Omental fat pad (tissue), 4 donors: Measurements from ENCODE around the gene USP7. TPM values are rescaled to one million over a fixed set of nuclear protein-coding genes. Genes with fewer than 3 reads are reported as not detected.

ENCODE experiments used
- ATAC-seq: fragments of 150-250 bp; one replicate; pipeline ENCODE4 v1.9.1; 2016; ENCODE audit warnings: mild to moderate bottlenecking, moderate library complexity; ENCODE audit not compliant: low FRiP score
- DNase-seq: peaks from one replicate; pipeline ENCODE4 v3.0.0-alpha.2; 2019; ENCODE audit warnings: low spot score
- total RNA-seq, 4 donors: library from RNA; depleted of rRNA; stranded (reverse); fragments of >200 nt; gene quantifications; one replicate each; pipeline ENCODE4 v1.1.0, GENCODE V29; 2016
- TF ChIP-seq, protein P1 (sequence below), 3 donors: fragments of 450-650 bp; IDR thresholded peaks; one replicate each; pipeline ENCODE4 v1.5.1; 2016 to 2017; ENCODE audit warnings: antibody characterized with exemption in 3 of 3, mild to moderate bottlenecking in 3 of 3, moderate library complexity in 2 of 3

The USP7 gene
- total RNA-seq, 4 donors from 2014 or later, result 71.2 to 138 (median 97.0) TPM

GRCh38 chr16:8868416-8869211 is 95.1 kb downstream of the USP7 start, which contains the start of gene CARHSP1:
Gene CARHSP1, minus strand, starts transcription at chr16:8869006. Its CDS starts 9,678 bp downstream, at chr16:8859328.
- TF ChIP-seq, protein P1, sequence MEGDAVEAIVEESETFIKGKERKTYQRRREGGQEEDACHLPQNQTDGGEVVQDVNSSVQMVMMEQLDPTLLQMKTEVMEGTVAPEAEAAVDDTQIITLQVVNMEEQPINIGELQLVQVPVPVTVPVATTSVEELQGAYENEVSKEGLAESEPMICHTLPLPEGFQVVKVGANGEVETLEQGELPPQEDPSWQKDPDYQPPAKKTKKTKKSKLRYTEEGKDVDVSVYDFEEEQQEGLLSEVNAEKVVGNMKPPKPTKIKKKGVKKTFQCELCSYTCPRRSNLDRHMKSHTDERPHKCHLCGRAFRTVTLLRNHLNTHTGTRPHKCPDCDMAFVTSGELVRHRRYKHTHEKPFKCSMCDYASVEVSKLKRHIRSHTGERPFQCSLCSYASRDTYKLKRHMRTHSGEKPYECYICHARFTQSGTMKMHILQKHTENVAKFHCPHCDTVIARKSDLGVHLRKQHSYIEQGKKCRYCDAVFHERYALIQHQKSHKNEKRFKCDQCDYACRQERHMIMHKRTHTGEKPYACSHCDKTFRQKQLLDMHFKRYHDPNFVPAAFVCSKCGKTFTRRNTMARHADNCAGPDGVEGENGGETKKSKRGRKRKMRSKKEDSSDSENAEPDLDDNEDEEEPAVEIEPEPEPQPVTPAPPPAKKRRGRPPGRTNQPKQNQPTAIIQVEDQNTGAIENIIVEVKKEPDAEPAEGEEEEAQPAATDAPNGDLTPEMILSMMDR (IDR thresholded peaks at IDR 0.05), result no peak
- no peak for DNase-seq
- peak; percentile 81 for ATAC-seq

DNA sequence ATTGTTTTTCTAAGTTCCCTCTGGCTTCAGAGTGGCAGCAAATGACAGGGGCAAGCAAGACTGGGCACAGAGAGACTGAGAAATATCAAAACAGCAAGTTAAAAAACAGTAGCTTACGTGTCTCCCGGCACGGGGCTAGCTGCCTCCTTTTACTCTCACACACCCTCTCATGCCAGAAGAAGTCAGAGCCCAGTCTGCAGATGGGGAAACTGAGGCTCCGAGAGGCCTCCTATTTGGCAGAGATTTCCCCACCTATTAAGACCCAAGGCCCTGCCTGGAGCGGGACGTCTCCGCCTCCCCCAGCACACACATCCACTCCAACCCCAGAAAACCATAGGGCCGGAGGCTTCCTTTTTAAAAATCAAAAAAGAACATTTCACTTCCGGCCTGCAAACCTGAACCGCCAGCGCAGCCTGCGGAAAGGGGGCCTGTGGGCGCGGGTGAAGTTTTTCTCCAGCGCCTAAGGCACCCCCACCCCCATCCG is 95.7 kb downstream of the USP7 start:
- DNase-seq (no peak), ATAC-seq (no peak)
- TF ChIP-seq, protein P1 (IDR thresholded peaks at IDR 0.05), result no peak

GRCh38 chr16:8867216-8867931 is 96.3 kb downstream of the USP7 start:
- DNase-seq (peak; percentile 51), ATAC-seq (no peak)
- TF ChIP-seq, protein P1 (IDR thresholded peaks at IDR 0.05), result no peak

DNA sequence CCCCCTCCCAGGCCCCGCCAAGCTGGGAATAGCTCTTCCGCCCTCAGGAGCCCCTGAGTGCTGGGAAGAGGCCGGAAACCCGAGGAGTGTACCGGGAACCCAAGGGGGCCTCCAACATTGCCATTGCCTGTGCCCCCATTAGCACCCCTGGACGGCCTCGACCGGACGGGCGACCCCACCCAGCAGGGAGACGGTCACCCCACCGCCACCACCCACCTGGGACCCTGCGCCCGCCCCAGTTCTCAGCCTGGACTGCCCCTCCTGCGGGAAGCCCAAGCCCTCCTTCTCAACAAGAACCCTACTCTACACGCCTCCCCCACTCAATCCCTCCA is 96.9 kb downstream of the USP7 start:
- ATAC-seq, result no peak
- TF ChIP-seq, protein P1 (IDR thresholded peaks at IDR 0.05), result no peak
- DNase-seq, result no peak

DNA sequence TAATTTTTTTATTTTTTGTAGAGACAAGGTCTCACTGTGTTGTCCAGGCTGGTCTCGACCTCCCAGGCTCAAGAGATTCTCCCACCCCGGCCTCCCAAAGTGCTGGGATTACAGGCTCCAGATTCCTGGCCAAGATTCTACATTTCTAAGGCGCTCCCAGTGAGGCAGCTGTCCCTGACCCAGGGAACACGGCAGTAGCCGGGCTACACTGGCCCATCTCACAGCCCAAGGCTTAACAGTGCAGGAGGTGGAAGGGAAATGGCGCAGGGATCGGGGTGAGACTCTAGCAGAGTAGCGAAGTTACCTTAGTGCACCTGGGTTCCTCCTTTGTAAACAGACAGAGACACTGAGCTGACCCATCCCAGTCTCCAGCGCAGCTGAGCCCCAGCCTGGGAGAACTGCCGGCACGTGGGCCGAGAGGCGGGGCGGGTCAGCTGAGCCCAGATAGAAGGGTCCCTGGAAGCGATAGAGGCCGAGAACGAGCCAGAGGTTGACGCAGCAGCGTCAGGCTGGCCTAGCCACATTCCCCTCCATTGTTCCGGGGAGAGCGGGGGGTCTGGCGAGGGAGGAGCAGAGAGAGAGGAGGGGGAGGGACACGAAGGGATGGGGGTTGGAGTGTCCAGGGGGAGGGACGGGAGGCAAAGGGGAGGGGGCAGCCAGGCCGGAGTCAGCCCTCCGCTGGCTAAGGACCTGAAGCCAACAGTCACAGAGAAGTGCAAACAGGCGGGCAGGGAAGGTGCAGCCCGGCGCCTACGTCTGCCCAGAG is 97.4 kb downstream of the USP7 start:
- TF ChIP-seq, protein P1 (IDR thresholded peaks at IDR 0.05), result no peak
- ATAC-seq, result no peak
- DNase-seq, result no peak

DNA sequence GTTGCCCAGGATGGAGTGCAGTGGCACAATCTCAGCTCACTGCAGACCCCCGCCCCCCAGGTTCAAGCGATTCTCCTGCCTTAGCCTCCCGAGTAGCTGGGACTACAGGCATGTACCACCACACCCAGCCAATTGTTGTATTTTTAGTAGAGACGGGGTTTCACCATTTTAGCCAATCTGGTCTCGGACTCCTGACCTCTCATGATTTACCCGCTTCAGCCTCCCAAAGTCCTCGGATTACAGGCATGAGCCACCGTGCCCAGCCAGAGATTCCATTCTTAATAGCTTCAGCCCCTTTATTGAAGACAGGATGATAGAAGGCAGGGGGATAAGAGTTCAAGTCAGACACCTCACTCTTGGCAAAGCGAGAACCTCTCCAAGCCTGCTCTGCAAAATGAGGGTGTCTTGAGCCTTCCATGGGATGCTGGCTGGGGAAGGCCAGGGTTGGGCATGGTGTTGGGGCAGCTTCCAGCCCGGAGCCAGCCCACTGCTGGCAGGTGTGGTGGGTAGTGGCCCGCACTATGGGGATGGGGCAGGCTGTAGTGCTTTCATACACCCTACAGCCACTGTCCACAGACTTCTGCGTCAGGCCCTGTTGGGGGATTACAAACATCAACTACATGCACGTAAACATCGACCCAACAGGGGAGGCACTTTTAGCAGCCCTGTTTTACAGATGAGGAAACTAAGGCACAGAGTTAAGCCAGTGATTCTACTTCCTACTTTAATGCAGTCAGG is 98.4 kb downstream of the USP7 start:
- TF ChIP-seq, protein P1 (IDR thresholded peaks at IDR 0.05), result no peak
- DNase-seq (no peak), ATAC-seq (no peak)
